Myocyte (in vitro differentiated cells): ENCODE results near the gene OAT. TPM values are rescaled to one million over a fixed set of nuclear protein-coding genes. Genes with fewer than 3 reads are reported as not detected.
A peak's percentile ranks its signal among the peaks of the same experiment; 100 is the strongest.

ENCODE experiments used
- DNase-seq: peaks from one replicate; pipeline ENCODE4 v3.0.0-alpha.2; 2012; ENCODE audit warnings: low read depth
- polyA plus RNA-seq: library from polyadenylated mRNA; unstranded; fragments of >200 nt; gene quantifications from one replicate; pipeline ENCODE4 v1.2.1, GENCODE V29; 2012; ENCODE audit warnings: missing spikeins
- total RNA-seq: library from RNA; depleted of rRNA; stranded (reverse); fragments of >200 nt; gene quantifications from 2 replicates; pipeline ENCODE4 v1.2.3, GENCODE V29; 2014

The OAT gene
- total RNA-seq: 62.6 and 72.4 TPM in 2 replicates
- 89.6 TPM for polyA plus RNA-seq

- peak; percentile 96 for DNase-seq
Observed at GRCh38 chr10:124418726-124419501, at the start of gene OAT. Gene OAT (minus strand): TSS chr10:124418923. CDS start chr10:124412171, 6,752 bp downstream.

GRCh38 chr10:124467165-124467564 lies 48.4 kb upstream of the OAT start:
- DNase-seq: no peak

GRCh38 chr10:124465777-124466488 lies 47.2 kb upstream of the OAT start:
- no peak for DNase-seq

GRCh38 chr10:124465003-124465776 lies 46.5 kb upstream of the OAT start:
- no peak for DNase-seq

GRCh38 chr10:124464028-124464965 lies 45.6 kb upstream of the OAT start:
- DNase-seq: no peak

- DNase-seq: no peak
Observed at GRCh38 chr10:124462348-124462695, 43.6 kb upstream of the OAT start.

- peak; percentile 86 for DNase-seq
Observed at GRCh38 chr10:124461642-124462347, 43.1 kb upstream of the OAT start, which contains the start of gene LHPP. Gene LHPP (plus strand): TSS chr10:124461823. CDS start chr10:124461863, 40 bp downstream.

- DNase-seq: no peak
Observed at GRCh38 chr10:124460144-124460543, 41.4 kb upstream of the OAT start.

- DNase-seq: no peak
Observed at GRCh38 chr10:124459395-124459794, 40.7 kb upstream of the OAT start.

GRCh38 chr10:124458889-124459288 lies 40.2 kb upstream of the OAT start:
- DNase-seq: no peak

- DNase-seq: no peak
Observed at GRCh38 chr10:124458473-124458872, 39.8 kb upstream of the OAT start.

GRCh38 chr10:124455441-124455840 lies 36.7 kb upstream of the OAT start:
- DNase-seq: no peak

GRCh38 chr10:124453960-124454610 lies 35.4 kb upstream of the OAT start:
- DNase-seq: no peak

- no peak for DNase-seq
Observed at GRCh38 chr10:124451276-124451675, 32.6 kb upstream of the OAT start.

- DNase-seq: no peak
Observed at GRCh38 chr10:124450783-124451057, 32.0 kb upstream of the OAT start.

- no peak for DNase-seq
Observed at GRCh38 chr10:124450012-124450782, 31.5 kb upstream of the OAT start, which contains the start of gene NKX1-2. Gene NKX1-2 (minus strand): TSS chr10:124450035. CDS start chr10:124449943, 92 bp downstream.

- DNase-seq: no peak
Observed at GRCh38 chr10:124449170-124450011, 30.7 kb upstream of the OAT start.

GRCh38 chr10:124448696-124449169 lies 30.0 kb upstream of the OAT start:
- DNase-seq: no peak
